DMS79 treated with DMSO at 0.1 percent for 48 hours (cell line): ENCODE data around the gene PDE1A.
A peak's percentile ranks its signal among the peaks of the same experiment; 100 is the strongest.
"Not testable (repeated sequence)": the region's sequence is repeated elsewhere in the genome, so short reads cannot be mapped to it uniquely, and the experiment has no call there.

Experiments used
- DNase-seq: peaks from one replicate; lab custom pipeline; 2025; lab: John Stamatoyannopoulos, UW

PDE1A gene

DNA sequence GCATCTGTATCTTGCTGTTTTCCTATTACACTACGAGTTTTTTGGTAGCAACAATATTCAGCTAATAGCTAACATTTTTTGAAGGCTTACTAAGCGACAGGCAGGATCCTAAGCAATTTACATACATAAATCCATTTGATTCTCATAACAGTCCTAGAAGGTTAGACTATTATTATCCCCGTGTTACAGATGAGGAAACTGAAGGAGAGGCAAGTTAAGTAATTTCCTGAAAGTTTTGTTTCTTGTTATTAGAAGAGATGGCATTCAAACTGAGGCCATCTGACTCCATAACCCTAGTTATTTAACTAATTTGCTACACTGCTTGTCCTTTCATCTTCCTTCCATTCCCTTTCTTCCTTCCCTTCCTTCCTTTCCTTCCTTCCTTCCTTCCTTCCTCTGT lies 68.2 kb downstream of the PDE1A start:
- no peak for DNase-seq

DNA sequence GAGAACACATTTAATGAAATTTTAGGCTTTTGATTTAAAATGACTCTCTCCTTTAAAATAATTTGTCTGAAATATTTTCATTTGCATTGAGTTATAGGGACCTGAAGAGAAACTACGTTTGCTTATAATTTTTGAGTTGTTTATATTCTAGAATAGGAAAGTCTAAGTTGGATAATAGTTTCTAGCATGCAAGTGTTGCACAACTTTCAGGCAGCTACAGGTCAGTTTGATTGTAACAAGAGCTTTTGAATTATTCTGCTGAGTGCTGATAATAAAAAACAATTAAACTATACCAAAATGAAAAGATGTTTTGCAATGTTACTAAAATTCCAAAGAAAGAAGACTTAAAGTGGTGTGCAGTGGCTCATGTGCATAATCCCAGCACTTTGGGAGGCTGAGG lies 71.0 kb downstream of the PDE1A start:
- DNase-seq: no peak

DNA sequence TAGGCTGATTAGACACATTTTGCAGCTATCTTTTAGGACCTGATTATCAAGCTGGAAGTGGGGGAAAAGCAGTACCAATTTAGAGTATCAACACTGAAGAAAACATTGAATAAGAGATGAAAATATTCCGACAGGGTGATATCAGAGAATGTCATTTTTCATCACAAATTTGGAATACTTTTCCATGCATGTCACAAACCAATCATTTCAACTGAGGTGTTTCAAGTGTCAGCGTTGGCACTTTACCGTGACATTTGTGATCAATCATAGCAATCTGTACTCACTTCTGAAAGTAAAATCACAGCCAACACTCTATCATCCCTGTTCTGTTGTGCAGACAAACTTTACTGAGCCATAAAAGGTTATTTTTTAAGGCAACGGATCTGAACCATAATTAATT lies 75.4 kb downstream of the PDE1A start:
- DNase-seq: no peak

DNA sequence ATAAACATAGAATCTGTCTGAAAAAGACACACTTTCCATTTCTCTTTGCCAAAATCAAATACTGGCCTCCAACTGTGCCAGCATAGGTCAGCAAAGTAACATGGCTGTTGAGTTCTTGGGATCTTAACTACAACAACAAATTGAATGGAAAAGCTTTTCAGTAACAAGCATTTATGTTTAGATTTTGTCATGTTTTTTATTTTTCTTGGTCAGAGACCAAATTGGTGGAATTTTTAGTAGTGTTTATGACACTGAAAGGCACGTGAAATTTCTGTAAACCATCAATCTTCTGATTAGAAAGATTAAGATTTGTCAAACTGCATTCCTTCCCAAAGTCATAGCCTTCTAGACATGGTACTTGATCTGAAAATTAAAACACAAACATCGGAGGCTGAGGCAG lies 77.6 kb downstream of the PDE1A start:
- DNase-seq: no peak

DNA sequence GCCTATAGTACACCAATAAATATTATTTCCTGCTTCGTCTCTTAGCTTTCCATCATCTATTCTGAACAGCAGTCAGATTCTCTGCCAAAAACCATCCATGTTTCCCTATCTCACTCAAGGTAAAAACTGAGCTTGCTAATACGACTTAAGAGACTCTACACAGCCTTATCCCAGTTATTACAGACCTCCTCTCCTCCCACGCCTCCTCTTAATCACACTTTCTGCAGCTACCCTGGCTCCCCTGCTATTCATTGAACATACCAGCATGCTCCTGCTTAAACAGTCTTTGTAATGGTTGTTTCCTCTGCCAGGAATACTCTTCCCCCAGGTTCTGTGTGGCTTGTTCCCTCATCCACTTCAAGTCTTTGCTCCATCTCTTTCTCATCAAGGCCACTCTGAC lies 81.5 kb downstream of the PDE1A start:
- DNase-seq: no peak

DNA sequence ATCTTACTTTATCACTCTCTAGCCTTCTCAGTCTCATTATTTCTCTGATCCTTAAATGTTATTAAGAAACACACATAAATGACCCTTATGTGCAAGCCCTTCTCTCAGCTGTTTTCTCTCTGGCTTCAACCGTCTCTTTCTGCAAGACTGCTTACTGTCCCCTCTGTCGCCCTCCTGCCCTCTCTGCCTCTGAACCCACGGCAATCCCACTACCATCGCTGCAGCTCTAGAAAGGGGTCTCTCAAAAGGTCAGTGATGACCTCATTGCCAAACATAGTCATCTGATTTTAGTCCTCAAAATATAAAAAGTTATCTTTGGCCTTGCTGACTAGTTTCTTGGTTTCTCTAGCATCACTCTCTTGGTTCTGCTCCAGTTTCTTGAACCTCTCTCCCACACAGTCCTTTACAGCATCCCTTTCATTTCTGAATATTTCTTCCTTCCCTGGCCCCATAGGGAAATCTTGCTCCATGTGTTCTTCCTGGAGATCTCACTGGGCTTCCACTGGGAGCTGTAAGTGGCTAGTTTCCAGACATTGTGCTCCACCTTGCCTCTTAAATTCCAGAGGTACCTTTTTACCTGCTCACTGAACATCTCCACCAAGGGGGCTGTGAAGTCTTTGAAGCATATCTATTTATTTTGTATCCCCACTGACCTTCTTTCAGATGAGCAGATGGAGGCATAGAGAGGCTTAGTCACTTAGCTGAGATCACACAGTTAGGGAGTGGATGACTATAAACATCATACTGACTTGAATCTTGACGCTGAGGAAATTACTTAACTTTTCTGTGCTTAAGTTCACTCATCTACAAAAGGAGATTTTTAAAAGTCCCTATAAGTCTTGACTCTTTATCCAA lies 96.2 kb downstream of the PDE1A start:
- no peak for DNase-seq

DNA sequence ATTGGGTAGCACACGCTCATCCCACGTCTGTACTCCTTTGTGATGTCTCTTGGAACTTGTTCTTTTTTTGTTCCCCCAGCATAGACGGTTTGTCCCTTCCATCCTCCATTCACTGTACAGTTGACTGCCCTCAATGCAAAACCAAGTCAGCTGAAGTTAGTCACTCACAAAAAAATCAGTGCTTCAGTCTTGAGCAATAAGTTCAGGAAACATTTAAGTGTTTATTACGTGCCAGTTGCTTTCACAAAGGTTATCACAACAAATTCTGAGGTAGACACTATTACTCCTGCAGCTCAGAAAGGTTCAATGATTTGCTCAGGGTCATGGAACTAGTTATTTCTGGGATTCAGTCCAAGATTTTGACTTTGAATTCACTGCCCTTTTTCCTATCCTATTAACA lies 102.2 kb downstream of the PDE1A start:
- DNase-seq: no peak

DNA sequence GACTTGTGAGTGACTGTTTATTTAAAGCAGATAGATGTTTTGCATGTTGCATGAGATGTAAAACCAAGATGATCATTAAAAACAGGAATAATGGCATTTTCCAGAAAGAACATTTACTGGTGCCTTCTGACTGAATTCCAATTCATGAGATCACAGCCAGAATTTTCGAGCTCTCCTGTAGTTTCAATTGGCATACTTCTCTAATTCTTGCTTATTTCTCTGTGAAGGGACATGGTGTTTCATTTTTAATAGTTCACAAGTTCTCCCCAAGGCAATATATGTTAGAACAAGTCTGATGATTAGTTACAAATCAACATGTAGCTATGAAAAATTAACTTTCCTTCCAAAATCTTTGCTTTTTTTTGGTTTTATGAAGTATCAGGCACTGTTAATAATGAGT lies 105.7 kb downstream of the PDE1A start:
- no peak for DNase-seq

DNA sequence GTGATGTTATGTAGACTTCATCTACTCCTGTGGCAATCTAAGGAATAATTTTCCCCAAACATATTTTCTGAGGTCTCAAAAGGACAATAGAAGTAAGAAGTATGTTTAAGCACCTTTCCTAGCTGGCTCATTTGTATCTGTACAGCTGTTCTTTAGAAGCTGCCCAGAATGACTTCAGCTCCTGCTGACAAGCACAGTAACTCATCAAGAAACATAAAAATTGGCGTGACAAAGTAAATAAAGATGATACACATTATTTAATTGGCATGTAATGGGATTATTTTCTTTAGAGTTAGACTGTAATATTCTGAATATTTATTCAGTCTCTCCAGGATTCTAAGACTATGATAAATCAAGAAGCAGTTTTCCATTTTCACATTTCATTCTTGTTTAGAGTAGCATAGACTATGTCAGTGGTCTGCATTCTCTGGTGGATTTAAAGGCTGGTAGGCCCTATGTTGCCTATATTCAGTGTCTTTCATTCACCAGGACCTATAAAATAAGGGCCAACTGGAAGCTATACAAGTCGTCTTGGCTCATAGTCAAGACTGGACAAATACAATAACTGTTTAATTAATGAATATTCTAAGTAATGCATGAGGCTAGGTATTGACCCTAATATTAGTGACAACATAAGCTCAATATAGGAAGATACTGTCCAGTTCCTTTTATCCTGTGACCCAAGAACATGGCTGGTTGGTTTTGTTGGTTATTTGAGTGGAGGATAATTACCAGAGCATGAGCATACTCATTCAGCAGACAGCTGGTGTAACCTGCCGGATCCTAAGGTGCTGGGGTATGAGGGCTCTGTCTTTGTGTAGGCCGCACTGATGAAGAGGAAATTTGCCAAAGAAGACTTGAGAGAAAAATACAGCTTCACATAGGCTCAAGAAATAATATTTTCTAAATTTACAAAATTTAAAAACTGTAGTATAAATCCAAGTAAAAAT lies 107.0 kb downstream of the PDE1A start:
- peak; percentile 68 for DNase-seq

DNA sequence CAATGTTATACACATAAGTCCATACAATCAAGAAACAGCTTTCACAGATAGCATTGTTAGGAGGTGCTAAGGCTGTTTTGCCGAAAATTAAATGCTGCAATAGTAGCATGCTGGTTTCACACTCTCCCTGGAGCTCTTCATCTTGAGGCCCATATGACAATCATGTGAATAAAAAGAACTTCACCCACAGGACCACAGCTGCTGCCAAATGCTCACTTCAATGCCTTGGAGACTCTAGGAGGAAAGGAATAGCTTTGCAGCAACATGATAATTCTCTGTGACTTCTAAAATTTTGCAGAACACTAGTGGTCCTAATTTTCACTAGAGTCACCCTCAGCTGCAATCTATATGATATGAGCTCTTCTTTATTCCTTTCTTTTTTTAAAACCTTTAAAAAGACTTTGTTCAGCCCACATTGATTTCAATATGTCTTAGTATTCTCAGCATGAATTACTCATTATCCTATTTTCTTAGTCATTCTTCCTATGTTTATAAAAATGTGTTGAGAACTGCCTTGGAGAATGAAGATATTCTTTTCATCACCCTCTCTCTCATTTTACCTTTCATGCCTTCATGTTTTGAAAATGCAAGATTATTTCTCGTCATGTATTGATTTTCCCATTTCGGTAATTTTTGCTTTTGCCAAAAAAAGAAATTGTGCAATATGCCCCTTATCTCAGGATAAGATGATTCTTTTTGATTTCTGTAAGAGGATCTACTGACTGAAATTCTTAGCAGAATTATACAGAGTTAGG lies 108.2 kb downstream of the PDE1A start:
- DNase-seq: no peak

DNA sequence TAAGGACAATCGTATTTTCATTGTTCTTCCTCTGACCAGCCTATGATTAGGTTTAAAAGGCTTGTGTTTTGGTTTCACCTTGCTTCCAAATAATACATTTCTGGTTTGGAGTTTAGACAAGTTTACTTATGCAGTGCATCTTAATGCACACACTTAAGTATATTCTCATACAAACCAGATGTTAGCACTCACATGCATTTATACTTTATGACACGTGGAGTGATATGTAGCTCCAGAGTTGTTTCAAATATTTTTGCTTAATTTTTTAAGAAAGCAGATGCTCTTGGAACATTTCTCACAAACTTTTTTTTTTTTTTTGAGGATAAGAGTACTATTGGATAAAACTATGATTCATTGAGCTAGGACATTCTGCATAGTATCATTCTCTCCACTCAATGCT lies 109.9 kb downstream of the PDE1A start:
- no peak for DNase-seq

DNA sequence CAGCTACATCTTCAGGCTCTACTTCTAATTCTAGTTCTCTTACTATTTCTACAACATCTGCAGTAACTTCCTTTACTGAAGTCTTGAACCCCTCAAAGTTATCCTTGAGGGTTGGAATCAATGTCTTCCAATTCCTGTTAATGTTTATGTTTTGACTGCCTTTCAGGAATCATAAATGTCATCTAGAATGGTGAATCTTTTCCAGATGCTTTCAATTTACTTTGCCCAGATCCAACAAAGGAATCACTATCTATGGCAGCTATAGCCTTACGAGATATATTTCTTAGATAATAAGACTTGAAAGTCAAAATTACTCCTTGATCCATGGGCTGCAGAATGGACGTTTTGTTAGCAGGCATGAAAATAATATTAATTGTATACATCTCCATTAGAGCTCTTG lies 123.9 kb downstream of the PDE1A start:
- no peak for DNase-seq

DNA sequence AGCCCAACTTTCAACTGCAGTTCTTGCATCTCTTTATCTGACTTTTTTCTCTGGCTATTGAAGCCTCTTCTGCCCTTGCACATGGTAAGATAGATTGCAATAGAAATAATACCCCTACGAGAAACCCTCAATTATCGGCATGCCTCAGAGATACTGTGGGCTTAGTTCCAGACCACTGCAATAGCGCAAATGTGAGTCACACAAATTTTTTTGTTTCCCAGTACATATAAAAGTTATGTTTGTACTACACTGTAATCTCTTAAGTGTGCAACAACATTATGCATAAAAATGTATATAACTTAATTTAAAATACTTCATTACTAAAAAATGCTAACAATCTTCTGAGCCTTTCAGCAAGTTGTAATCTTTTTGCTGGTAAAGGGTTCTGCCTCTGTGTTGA lies 124.7 kb downstream of the PDE1A start:
- no peak for DNase-seq

DNA sequence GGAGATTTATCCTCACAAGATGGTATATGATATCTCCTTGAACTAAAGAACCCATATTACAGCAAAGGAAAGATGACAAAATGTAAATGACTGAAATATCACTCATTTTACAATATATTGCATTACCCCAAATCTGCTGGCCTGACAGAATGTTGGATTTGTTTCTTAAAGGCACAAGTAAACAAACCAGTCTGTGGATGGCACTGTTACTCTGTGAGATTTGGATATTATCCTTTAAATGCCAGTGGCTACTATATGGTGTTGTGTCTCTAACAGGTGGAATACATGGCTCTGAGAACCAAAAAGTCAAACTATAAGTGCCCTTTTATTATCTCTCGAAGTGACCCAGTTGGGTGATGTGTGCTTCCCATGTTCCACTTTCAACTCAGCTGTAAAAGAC lies 125.7 kb downstream of the PDE1A start:
- DNase-seq: no peak

DNA sequence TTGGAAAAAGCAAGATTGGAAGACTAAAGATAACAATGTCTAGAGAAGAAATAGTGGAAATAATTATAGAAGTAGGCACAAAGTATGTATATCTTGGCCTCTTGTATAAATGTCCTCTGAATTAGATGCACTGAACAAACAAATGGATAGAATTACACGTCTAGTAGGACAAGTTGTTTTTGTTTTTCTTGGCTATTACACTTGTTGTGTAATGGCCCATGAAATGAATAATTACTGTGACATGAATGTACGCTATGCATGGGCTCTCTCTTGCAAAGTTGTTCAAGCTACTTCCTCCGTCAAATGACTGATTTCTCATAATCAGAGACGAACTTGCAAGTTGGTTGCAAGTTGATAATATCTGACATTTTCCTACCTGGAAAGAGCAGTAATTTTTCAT lies 126.2 kb downstream of the PDE1A start:
- peak; percentile 70 for DNase-seq

DNA sequence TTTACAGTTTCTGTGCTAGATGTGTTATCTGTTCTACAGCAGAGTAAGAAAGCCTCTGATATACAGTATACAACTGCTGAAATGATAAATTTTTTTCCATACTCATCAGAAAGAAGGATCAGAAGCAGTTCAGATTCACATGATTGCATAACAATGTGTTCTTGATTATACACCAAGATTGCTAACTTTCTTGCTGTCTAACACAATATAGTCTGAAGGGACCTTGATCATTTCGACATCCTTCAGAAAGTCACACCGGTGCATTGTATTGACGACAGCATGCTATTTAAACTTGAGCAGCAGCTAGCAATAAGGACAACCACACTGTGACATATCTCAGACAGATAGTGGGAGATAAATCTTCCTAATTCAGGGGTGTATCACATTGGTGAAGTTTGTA lies 127.2 kb downstream of the PDE1A start:
- DNase-seq: no peak

DNA sequence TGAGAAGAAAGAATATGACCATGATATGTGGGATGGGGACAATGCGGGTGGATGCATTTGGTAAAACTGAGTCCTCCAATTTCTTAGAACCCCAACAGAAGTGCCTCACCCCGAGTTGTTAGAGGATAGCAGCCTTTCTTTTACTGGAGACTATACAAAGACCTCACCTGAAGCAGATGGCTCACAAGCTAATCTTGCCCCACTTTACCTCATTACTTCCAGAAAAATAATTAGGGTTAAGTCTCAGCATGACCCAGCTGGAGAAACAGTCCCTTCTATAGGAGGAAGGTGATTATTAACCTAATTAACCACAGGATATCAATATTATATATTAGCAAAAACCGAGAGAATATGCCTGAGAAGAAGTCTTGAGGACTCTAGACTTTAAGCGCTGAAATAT lies 128.4 kb downstream of the PDE1A start:
- DNase-seq: no peak

DNA sequence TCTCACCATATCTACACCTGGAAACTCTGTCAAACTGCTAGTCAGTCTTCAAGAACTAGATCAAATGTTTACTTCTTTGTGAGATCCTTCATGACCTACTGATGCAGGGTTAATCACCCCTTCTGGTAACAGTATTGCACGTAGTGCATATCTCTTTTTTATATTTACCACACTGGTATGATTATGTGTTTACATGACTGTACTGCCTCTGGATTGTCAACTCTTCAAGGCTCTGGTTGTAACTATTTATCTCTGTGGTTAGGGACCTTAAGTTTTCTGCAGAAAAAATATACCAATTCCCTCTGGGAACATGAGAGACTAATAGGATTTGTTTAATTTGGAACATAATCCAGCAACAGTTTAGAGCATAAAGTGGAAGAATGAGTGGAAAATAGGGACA lies 135.5 kb downstream of the PDE1A start:
- no peak for DNase-seq

DNA sequence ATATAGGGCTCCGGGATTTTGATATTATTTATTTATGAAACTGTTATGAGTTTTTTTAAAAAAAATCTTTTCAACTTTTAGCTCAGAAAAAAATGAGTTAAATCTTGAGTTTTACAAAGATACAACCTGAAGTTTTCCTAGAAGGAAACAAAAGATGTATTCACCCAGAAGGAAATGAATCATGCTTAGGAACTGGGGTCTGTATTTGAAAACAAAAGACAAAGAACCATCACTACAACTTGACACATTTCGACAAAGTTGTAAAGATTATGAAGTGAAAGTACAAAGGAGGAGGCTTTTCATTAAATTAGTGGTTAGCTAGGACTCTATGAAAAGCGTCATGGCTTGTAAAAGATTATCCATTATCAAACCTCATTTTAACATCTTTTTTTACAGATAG lies 143.3 kb downstream of the PDE1A start:
- DNase-seq: no peak

DNA sequence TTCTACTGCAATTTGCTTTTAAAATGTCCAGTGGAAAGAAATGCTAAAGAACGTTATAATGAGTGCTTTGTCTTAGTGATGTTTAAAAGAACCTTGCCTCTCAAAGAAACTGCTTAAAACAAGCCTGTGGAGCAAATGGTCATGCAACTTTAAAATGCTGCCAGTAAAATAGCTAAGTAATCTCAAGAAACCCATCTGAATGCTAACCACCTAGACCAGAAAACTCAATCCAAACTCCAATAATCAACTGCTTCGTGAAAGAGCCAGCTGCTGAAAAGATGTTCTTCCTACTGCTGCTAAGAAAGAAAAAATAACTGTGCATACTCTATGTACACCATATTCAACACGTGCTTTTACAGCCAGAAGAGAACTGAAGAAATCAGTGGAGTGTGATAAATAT lies 145.6 kb downstream of the PDE1A start:
- DNase-seq: no peak

DNA sequence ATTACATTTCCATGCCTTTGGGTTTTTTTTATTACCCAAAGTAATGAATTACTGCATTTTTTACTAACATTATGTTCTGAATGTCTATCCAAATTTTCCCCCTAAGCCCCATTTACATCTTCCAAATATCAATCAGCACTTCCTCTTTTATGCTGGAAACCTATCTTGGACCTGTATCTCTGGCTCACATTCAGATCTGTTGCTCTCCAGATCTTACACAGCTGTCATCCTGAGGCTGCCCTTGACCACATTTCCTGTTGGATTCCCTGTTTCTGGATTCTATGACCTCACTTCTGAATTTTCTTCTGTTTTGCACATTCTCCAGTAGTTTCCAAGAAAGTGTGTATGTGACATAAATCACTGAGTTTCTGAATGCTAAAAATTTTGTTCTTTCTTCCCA lies 146.7 kb downstream of the PDE1A start:
- DNase-seq: no peak

DNA sequence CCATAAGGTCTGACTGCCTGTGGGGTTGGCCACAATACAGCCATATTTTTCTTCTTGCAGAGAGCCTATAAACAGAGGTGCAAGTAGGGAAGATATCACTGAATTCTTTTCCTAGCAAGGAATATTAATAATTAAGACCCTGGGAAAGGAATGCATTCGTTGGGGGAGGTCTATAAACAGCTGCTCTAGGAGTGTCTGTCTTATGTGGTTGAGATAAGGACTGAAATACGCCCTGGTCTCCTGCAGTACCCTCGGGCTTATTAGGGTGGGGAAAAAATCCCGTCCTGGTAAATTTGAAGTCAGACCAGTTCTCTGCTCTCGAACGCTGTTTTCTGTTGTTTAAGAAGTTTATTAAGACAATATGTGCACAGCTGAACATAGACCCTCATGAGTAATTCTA lies 150.2 kb downstream of the PDE1A start:
- not testable (repeated sequence) for DNase-seq

DNA sequence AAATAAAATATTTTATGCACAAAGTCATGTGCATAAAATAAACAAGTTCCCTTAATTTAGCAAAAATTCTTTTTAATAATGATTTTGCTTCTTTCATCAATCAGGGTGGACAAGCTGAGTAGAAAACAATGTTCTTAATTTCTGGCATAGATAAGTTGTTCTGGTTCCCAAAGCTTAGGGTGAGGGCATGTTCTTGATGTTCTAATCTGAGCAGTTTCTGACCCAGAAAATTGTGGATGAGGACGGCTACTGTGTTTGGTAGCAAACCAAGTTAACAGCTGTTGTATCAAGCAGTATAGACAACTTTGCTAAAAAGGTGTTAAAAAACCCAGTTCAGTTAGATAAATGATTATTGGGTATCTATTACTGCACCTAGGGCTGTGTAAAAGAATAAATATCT lies 158.9 kb downstream of the PDE1A start:
- DNase-seq: no peak
